Osteoblast (primary cell): Measurements from ENCODE around the gene RPL10A. TPM values are rescaled to one million over a fixed set of nuclear protein-coding genes. Genes with fewer than 3 reads are reported as not detected.

Source experiments
- DNase-seq: peaks from one replicate; pipeline ENCODE4 v3.0.0; 2011; ENCODE audit warnings: low spot score, mixed read lengths; ENCODE audit not compliant: insufficient read length; ENCODE audit errors: missing footprints
- H2AFZ ChIP-seq: 2 replicates; pipeline ENCODE4 v1.6.0; 2011; ENCODE audit warnings: mild to moderate bottlenecking, low read length
- H3K27ac ChIP-seq: 2 replicates; pipeline ENCODE4 v1.5.1; 2011; ENCODE audit warnings: mild to moderate bottlenecking, low read depth, low read length, moderate library complexity
- H3K27me3 ChIP-seq: 2 replicates; pipeline ENCODE4 v1.6.0; 2012; ENCODE audit warnings: mild to moderate bottlenecking, control low read depth, inconsistent platforms, low read length, moderate library complexity; ENCODE audit not compliant: insufficient read depth
- H3K36me3 ChIP-seq: 2 replicates; pipeline ENCODE4 v1.5.1; 2011; ENCODE audit warnings: mild to moderate bottlenecking, low read length, control low read depth, moderate library complexity; ENCODE audit not compliant: insufficient read depth
- H3K4me1 ChIP-seq: 2 replicates; pipeline ENCODE4 v1.5.1; 2011; ENCODE audit warnings: mild to moderate bottlenecking, low read length, control low read depth, moderate library complexity; ENCODE audit not compliant: insufficient read depth
- H3K4me2 ChIP-seq: 2 replicates; pipeline ENCODE4 v1.6.0; 2011; ENCODE audit warnings: mild to moderate bottlenecking, low read length; ENCODE audit not compliant: insufficient read depth
- H3K4me3 ChIP-seq: fragments of 200-600 bp; sonication (generic); 3 replicates; pipeline ENCODE4 v1.5.1; 2012; ENCODE audit warnings: mild to moderate bottlenecking, low read length, inconsistent platforms; ENCODE audit not compliant: insufficient read depth
- H3K79me2 ChIP-seq: 2 replicates; pipeline ENCODE4 v1.6.0; 2012; ENCODE audit warnings: mild to moderate bottlenecking, low read length, control low read depth, inconsistent platforms; ENCODE audit not compliant: insufficient read depth
- H3K9me3 ChIP-seq: 2 replicates; pipeline ENCODE4 v1.5.1; 2011; ENCODE audit warnings: low read depth, low read length, control low read depth
- H4K20me1 ChIP-seq: 2 replicates; pipeline ENCODE4 v1.6.0; 2012; ENCODE audit warnings: mild to moderate bottlenecking, low read length, control low read depth; ENCODE audit not compliant: insufficient read depth
- total RNA-seq: library from RNA; depleted of rRNA; stranded (reverse); fragments of >200 nt; gene quantifications from 2 replicates; pipeline ENCODE4 v1.2.3, GENCODE V29; 2012
- TF ChIP-seq, protein P1 (sequence below): IDR thresholded peaks from 2 replicates; pipeline ENCODE4 v1.5.1; 2011; ENCODE audit warnings: mild to moderate bottlenecking, low read depth, low read length, moderate library complexity; ENCODE audit errors: extremely low read depth

The RPL10A gene
- total RNA-seq, 1 donor: 1,373 TPM

DNA sequence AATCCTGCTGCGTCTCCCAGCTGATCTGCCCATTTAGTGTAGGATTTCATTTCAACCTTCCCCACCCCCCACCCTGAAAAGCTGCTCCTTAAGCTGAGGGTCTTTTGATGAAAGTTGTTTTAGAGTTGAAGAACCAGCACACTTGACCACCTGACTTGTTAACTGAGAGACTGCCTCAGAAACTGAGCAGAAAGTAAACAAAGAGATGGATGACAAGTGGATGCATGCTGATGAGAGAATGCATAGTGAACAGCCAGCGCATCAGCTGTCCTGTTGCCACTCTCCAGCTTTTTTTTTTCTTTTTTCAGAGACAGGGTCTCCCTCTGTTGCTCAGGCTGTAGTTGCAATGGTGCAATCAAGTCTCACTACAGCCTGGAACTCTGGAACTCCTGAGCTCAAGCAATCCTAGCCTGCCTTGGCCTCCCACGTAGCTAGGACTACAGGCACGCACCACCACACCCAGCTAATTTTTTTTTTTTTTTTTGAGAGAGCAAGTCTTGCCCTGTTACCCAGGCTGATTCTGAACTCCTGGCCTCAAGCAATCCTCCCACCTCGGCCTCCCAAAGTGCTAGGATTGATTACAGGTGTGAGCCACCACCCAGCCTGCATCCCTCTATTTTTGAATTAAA is 9.5 kb downstream of the RPL10A start:
- TF ChIP-seq, protein P1, sequence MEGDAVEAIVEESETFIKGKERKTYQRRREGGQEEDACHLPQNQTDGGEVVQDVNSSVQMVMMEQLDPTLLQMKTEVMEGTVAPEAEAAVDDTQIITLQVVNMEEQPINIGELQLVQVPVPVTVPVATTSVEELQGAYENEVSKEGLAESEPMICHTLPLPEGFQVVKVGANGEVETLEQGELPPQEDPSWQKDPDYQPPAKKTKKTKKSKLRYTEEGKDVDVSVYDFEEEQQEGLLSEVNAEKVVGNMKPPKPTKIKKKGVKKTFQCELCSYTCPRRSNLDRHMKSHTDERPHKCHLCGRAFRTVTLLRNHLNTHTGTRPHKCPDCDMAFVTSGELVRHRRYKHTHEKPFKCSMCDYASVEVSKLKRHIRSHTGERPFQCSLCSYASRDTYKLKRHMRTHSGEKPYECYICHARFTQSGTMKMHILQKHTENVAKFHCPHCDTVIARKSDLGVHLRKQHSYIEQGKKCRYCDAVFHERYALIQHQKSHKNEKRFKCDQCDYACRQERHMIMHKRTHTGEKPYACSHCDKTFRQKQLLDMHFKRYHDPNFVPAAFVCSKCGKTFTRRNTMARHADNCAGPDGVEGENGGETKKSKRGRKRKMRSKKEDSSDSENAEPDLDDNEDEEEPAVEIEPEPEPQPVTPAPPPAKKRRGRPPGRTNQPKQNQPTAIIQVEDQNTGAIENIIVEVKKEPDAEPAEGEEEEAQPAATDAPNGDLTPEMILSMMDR: no peak
- H3K36me3 ChIP-seq: peaks cover 33% of the 10 kb centered on the region
- peaks cover 6% of the 10 kb centered on the region for H4K20me1 ChIP-seq

DNA sequence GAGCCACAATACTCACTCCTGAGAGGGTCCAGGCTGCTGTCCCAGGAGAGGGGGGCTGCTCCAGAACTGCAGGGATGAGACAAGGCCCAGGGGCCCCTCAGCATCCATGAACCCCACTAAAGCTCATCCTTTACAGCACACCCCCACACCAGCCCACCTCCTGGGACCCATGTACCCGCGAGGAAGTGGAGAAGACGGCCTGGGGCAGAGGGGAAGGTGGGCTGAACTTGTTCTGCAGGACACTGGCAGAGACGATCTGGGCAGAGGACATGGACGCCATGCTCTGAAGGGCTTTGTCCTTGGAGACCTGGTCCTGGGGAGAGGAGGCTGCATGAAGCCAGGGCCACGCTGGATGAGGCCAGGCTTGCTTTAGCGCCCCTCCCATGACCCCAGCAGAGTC is 10.1 kb downstream of the RPL10A start:
- Histone ChIP-seq H3K27ac (no peak overlapping the region), H3K4me3 (no peak overlapping the region), H3K36me3 (peaks cover 35% of the 10 kb centered on the region), H3K4me2 (no peak overlapping the region), H3K27me3 (no peaks in the 10 kb centered on the region), H3K9me3 (no peaks in the 10 kb centered on the region), H2AFZ (no peak overlapping the region), H3K79me2 (peaks cover 5% of the 10 kb centered on the region), H4K20me1 (peaks cover 5% of the 10 kb centered on the region), H3K4me1 (no peaks in the 10 kb centered on the region)
- TF ChIP-seq, protein P1: no peak
- peak; percentile 73 for DNase-seq

More for the DNA sequence above, 9.5 kb downstream of the RPL10A start:
- H3K27ac ChIP-seq: no peak overlapping the region
- H3K79me2 ChIP-seq: no peaks in the 10 kb centered on the region
- H2AFZ ChIP-seq: no peak overlapping the region
- H3K4me1 ChIP-seq: no peaks in the 10 kb centered on the region
- no peak overlapping the region for H3K4me3 ChIP-seq
- H3K27me3 ChIP-seq: no peaks in the 10 kb centered on the region
- H3K9me3 ChIP-seq: no peaks in the 10 kb centered on the region
- no peak overlapping the region for H3K4me2 ChIP-seq
- peak; percentile 51 for DNase-seq

DNA sequence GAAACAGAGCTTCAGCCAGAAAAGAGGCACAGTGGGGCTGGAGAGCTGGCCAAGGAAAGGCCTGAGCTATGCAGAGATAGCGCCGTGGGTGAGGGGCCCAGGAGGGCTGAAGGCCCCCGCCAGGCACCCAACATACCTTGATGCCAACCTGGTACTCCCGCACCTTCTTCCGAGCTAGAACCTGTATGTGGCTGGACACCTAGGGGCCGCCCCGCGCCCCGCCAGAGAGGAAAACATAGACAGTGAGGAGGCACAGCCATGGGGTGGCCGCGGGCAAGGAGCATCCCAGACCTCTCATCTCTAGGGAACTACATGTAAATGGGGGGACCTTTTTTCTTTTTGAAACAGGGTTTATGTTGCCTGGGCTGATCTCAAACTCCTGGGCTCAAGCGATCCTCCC is 12.0 kb downstream of the RPL10A start:
- Histone ChIP-seq H3K27ac (no peak overlapping the region), H3K9me3 (no peaks in the 10 kb centered on the region), H3K4me2 (no peak overlapping the region), H3K4me1 (peaks cover 7% of the 10 kb centered on the region), H4K20me1 (peaks cover 10% of the 10 kb centered on the region), H3K4me3 (no peak overlapping the region), H3K79me2 (peaks cover 12% of the 10 kb centered on the region), H3K27me3 (no peaks in the 10 kb centered on the region), H3K36me3 (peaks cover 23% of the 10 kb centered on the region), H2AFZ (no peak overlapping the region)
- TF ChIP-seq, protein P1: no peak
- peak; percentile 31 for DNase-seq

DNA sequence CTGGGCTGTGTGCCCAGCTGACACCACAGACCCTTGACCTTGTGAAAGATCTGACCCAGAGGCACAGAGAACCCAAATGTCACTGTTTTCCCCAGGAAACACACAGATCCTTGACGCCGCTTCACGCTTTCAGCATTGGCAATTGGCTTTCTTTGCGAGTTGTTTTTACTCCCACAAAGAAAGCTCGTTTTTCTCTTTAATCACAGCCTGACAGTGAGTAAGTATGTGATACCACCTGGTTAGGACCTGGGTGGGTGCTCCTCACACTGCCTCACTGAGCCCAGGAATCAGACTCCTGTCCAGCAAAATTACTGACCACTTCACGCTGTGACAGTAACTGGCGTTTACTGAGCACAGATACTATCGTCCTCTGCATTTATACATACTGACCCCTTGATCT is 13.0 kb downstream of the RPL10A start:
- peaks cover 22% of the 10 kb centered on the region for H3K79me2 ChIP-seq
- H2AFZ ChIP-seq: no peak overlapping the region
- H3K4me3 ChIP-seq: no peak overlapping the region
- peaks cover 16% of the 10 kb centered on the region for H3K4me1 ChIP-seq
- peaks cover 11% of the 10 kb centered on the region for H4K20me1 ChIP-seq
- H3K27ac ChIP-seq: no peak overlapping the region
- no peaks in the 10 kb centered on the region for H3K9me3 ChIP-seq
- peak; percentile 23 for DNase-seq
- H3K27me3 ChIP-seq: no peaks in the 10 kb centered on the region
- peaks cover 23% of the 10 kb centered on the region for H3K36me3 ChIP-seq
- H3K4me2 ChIP-seq: no peak overlapping the region
- TF ChIP-seq, protein P1: no peak
